OCI-LY7 (cell line): Measurements from ENCODE around the gene TACR2. TPM values are rescaled to one million over a fixed set of nuclear protein-coding genes. Genes with fewer than 3 reads are reported as not detected.

Experiments
- BruUV-seq: library from RNA; stranded (reverse); fragments of 400-500 nt; replicated peaks from 2 replicates; lab custom pipeline; 2021; lab: Mats Ljungman, UMichigan
- CTCF ChIA-PET: fragments of 300-600 bp; sonication (Branson Sonifier 250); formaldehyde crosslinking; loops from one replicate; lab custom pipeline; 2022; ENCODE audit warnings: antibody characterized with exemption; ENCODE audit not compliant: unreplicated experiment; lab: Charles Lee
- POLR2A ChIA-PET: fragments of 300-600 bp; sonication (Branson Sonifier 250); formaldehyde crosslinking; loops from one replicate; lab custom pipeline; 2022; ENCODE audit warnings: antibody characterized with exemption; lab: Charles Lee
- DNase-seq: peaks from one replicate; pipeline ENCODE4 v3.0.0-alpha.2; 2015; ENCODE audit warnings: low spot score
- H2AFZ ChIP-seq: fragments of 200-600 bp; sonication (generic), shearing (Covaris generic); 2 replicates; pipeline ENCODE4 v1.6.1; 2014; ENCODE audit warnings: mild to moderate bottlenecking, antibody characterized with exemption, low read length, moderate library complexity
- H3K27ac ChIP-seq: fragments of 200-600 bp; sonication (generic); 2 replicates; pipeline ENCODE4 v1.5.1; 2014; ENCODE audit warnings: mixed run types, low read depth, mild to moderate bottlenecking, moderate library complexity, low read length, inconsistent platforms; ENCODE audit not compliant: poor library complexity, severe bottlenecking
- H3K36me3 ChIP-seq: fragments of 200-600 bp; sonication (generic); 2 replicates; pipeline ENCODE4 v1.6.1; 2014; ENCODE audit warnings: mild to moderate bottlenecking, antibody characterized with exemption, low read length, moderate library complexity, mixed read lengths; ENCODE audit not compliant: insufficient read depth
- H3K4me1 ChIP-seq: fragments of 200-600 bp; sonication (generic); 2 replicates; pipeline ENCODE4 v1.5.1; 2014; ENCODE audit warnings: mild to moderate bottlenecking, low read length; ENCODE audit not compliant: insufficient read depth, poor library complexity, severe bottlenecking
- H3K4me2 ChIP-seq: fragments of 200-600 bp; sonication (generic); 2 replicates; pipeline ENCODE4 v1.6.1; 2014; ENCODE audit warnings: mild to moderate bottlenecking, low read length
- H3K4me3 ChIP-seq: fragments of 200-600 bp; sonication (generic); 2 replicates; pipeline ENCODE4 v1.5.1; 2014; ENCODE audit warnings: mild to moderate bottlenecking, low read depth, low read length; ENCODE audit not compliant: poor library complexity, severe bottlenecking
- H3K79me2 ChIP-seq: fragments of 200-600 bp; sonication (generic); 2 replicates; pipeline ENCODE4 v1.6.1; 2016; ENCODE audit warnings: low read depth, mild to moderate bottlenecking, low read length, moderate library complexity, mixed read lengths; ENCODE audit not compliant: insufficient read depth
- H3K9me2 ChIP-seq: fragments of 200-600 bp; sonication (generic); 2 replicates; pipeline ENCODE4 v1.6.1; 2016; ENCODE audit warnings: mild to moderate bottlenecking, low read length, mixed read lengths; ENCODE audit not compliant: insufficient read depth
- H3K9me3 ChIP-seq: fragments of 200-600 bp; sonication (generic); 2 replicates; pipeline ENCODE4 v1.6.1; 2014; ENCODE audit warnings: mild to moderate bottlenecking, mixed run types, low read length, mixed read lengths
- H4K20me1 ChIP-seq: fragments of 200-600 bp; sonication (generic); 2 replicates; pipeline ENCODE4 v1.6.1; 2014; ENCODE audit warnings: mild to moderate bottlenecking, antibody characterized with exemption, low read length, moderate library complexity, mixed read lengths; ENCODE audit not compliant: insufficient read depth
- EZH2phosphoT487 ChIP-seq: fragments of 200-600 bp; sonication (generic); IDR thresholded peaks from 2 replicates; pipeline ENCODE4 v1.6.1; 2018; ENCODE audit warnings: low read depth, borderline replicate concordance, mild to moderate bottlenecking, mixed run types, antibody characterized with exemption, low read length, moderate library complexity, mixed read lengths
- intact Hi-C: fragments of 100-400 bp; cut with micrococcal nuclease; formaldehyde crosslinking; loops from one replicate; pipeline ENCODE4 v1.10.0; 2022; ENCODE audit not compliant: unreplicated experiment
- total RNA-seq, 2 experiments: library from RNA; depleted of rRNA in 1 of 2; stranded (reverse); fragments of >200 nt in 1 of 2; shearing (Covaris generic) in 1 of 2; gene quantifications; 2 replicates each; pipeline ENCODE4 v1.2.3, GENCODE V29; 2014 to 2022
- TF ChIP-seq, protein P1 (sequence below): fragments of 200-600 bp; sonication (generic); conservative IDR thresholded peaks from 2 replicates; pipeline ENCODE4 v1.5.1; 2014; ENCODE audit warnings: mild to moderate bottlenecking, antibody characterized with exemption, low read length, moderate library complexity, mixed read lengths

TACR2 gene
- total RNA-seq, 2 experiments from 2014 or later = not detected

- POLR2A ChIA-PET = no interaction called here
- H3K79me2 ChIP-seq = no peaks in the 10 kb centered on the region
- TF ChIP-seq EZH2phosphoT487 = no peak
- TF ChIP-seq, protein P1, sequence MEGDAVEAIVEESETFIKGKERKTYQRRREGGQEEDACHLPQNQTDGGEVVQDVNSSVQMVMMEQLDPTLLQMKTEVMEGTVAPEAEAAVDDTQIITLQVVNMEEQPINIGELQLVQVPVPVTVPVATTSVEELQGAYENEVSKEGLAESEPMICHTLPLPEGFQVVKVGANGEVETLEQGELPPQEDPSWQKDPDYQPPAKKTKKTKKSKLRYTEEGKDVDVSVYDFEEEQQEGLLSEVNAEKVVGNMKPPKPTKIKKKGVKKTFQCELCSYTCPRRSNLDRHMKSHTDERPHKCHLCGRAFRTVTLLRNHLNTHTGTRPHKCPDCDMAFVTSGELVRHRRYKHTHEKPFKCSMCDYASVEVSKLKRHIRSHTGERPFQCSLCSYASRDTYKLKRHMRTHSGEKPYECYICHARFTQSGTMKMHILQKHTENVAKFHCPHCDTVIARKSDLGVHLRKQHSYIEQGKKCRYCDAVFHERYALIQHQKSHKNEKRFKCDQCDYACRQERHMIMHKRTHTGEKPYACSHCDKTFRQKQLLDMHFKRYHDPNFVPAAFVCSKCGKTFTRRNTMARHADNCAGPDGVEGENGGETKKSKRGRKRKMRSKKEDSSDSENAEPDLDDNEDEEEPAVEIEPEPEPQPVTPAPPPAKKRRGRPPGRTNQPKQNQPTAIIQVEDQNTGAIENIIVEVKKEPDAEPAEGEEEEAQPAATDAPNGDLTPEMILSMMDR = no peak
- H3K36me3 ChIP-seq = no peaks in the 10 kb centered on the region
- H3K4me2 ChIP-seq = no peak overlapping the region
- BruUV-seq = no TSS peak
- no peak overlapping the region for H2AFZ ChIP-seq
- no peaks in the 10 kb centered on the region for H3K9me2 ChIP-seq
- H3K4me3 ChIP-seq = no peak overlapping the region
- intact Hi-C loops = no loop called here
- no peak overlapping the region for H3K27ac ChIP-seq
- no peaks in the 10 kb centered on the region for H3K9me3 ChIP-seq
- DNase-seq = no peak
- CTCF ChIA-PET = no interaction called here
- no peaks in the 10 kb centered on the region for H4K20me1 ChIP-seq
- no peaks in the 10 kb centered on the region for H3K4me1 ChIP-seq
Measured at GRCh38 chr10:69361303-69361614, 55.5 kb downstream of the TACR2 start.

DNA sequence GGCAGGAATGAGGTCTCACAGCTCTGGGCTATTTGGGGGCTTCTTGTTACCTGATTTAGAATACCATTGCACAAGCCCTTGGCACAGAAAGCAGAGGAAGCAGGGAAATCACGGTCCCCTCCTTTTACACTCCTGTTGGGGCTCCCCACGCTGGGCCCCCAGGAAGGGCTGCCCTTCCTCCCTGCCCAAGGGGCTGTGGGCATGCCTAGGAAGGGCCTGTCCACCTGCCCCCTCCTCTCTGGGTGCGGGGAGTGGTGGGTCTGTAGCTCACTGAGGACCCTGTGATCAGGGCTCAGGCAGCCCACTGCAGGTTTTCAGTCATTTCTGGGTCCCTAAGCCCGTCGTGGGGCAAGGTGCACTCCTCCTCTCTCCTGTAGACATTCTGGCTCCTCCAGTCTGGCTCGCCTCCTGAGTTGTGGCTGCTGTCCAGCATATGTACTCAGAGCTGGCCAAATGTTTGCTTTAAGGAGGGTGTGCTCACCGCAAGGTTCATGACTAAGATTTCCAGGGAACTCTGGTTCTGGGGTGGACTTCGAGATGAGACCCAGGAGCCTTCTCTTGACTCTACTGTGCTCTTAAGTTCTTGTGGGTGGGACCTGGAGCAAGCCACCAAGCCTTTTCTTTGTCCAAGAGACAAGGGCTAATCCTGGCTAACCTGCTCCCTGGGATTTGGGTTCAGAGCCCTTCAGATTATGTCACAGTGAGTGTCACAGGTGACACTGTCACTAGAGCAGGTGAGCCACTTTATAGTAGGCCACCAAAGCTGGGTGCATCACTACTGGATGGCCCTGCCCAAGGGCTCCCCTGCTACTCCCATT lies 56.0 kb downstream of the TACR2 start:
- ChIA-PET POLR2A (interaction anchor here (0.6 kb wide), 1 partner anchor 94 kb away, joined by 3 read pairs; no protein-coding TSS in a partner anchor), CTCF (no interaction called here)
- no peak for TF ChIP-seq EZH2phosphoT487
- TF ChIP-seq, protein P1 = no peak
- Histone ChIP-seq H3K79me2 (no peaks in the 10 kb centered on the region), H3K9me3 (no peaks in the 10 kb centered on the region), H3K4me3 (no peak overlapping the region), H3K27ac (no peak overlapping the region), H3K4me2 (no peak overlapping the region), H3K36me3 (no peaks in the 10 kb centered on the region), H4K20me1 (no peaks in the 10 kb centered on the region), H3K9me2 (no peaks in the 10 kb centered on the region), H2AFZ (no peak overlapping the region), H3K4me1 (no peaks in the 10 kb centered on the region)
- BruUV-seq = no TSS peak
- no peak for DNase-seq
- intact Hi-C loops = no loop called here

DNA sequence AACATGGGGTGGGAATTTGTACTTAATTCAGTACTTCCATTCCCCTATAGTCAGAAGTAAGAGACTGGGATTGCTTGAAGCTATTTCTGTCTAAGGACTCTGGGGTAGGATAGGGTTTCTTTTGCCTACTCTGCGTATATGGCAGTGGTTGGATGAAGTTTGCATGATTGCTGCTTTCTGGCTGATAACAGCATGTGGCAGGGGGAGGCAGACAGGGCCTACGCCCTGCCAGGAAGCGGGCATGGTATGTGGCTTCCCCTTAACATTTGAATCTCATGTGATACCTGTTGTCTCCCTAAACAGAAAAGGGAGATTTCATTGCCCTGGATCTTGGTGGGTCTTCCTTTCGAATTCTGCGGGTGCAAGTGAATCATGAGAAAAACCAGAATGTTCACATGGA lies 57.1 kb downstream of the TACR2 start:
- H3K36me3 ChIP-seq = no peaks in the 10 kb centered on the region
- no peaks in the 10 kb centered on the region for H4K20me1 ChIP-seq
- H3K79me2 ChIP-seq = no peaks in the 10 kb centered on the region
- no peaks in the 10 kb centered on the region for H3K4me1 ChIP-seq
- no peak overlapping the region for H3K27ac ChIP-seq
- H3K9me2 ChIP-seq = no peaks in the 10 kb centered on the region
- POLR2A ChIA-PET = no interaction called here
- H3K9me3 ChIP-seq = no peaks in the 10 kb centered on the region
- no peak overlapping the region for H3K4me3 ChIP-seq
- TF ChIP-seq EZH2phosphoT487 = no peak
- TF ChIP-seq, protein P1 = no peak
- H3K4me2 ChIP-seq = no peak overlapping the region
- no TSS peak for BruUV-seq
- intact Hi-C loops = no loop called here
- no peak for DNase-seq
- CTCF ChIA-PET = no interaction called here
- no peak overlapping the region for H2AFZ ChIP-seq
